ENCODE measurements around the gene STAG3. TPM values are rescaled to one million over a fixed set of nuclear protein-coding genes. Genes with fewer than 3 reads are reported as not detected.
"Not testable (repeated sequence)": the region's sequence is repeated elsewhere in the genome, so short reads cannot be mapped to it uniquely, and the experiment has no call there.

The STAG3 gene
- total and polyA plus RNA-seq, 2 of the 4 experiments (the other 2 are of a cell fraction) = 0.36 to 0.65 TPM

GRCh38 chr7:100214356-100214755 lies 36.6 kb downstream of the STAG3 start:
- H2BK120ac ChIP-seq (ENCODE audit: low read depth, low read length); H3K23ac ChIP-seq (ENCODE audit: low read depth, low read length); H3K18ac ChIP-seq (ENCODE audit: low read depth, low read length); H3K4me3 ChIP-seq (ENCODE audit: insufficient read depth, low read depth, low read length); H3K27ac ChIP-seq (ENCODE audit: insufficient read depth, low read length); intact Hi-C loops (cut with micrococcal nuclease); H3K4me2 ChIP-seq (ENCODE audit: low read depth, low read length); H3K9me3 ChIP-seq (ENCODE audit: control insufficient read depth, insufficient read depth, low read length); H3K79me1 ChIP-seq (ENCODE audit: low read depth in 1 of 2, low read length in 2 of 2); H2AFZ ChIP-seq (replicated peaks; ENCODE audit: low read length, poor library complexity); H2BK20ac ChIP-seq (ENCODE audit: low read depth, low read length); H3K14ac ChIP-seq (replicated peaks; ENCODE audit: low read depth, low read length); in situ Hi-C loops (cut with MboI; ENCODE audit: low sequenced_read_pairs); CTCF ChIA-PET; H3K4ac ChIP-seq (ENCODE audit: low read depth, low read length); BruUV-seq (replicated peaks); H4K20me1 ChIP-seq (ENCODE audit: insufficient read depth, low read length); H3K56ac ChIP-seq (ENCODE audit: extremely low read depth, insufficient read depth, low read length); H3K9me1 ChIP-seq (ENCODE audit: insufficient read depth, low read length); H2BK5ac ChIP-seq (ENCODE audit: low read depth, low read length, poor library complexity, severe bottlenecking); H3K9ac ChIP-seq (ENCODE audit: low read depth, low read length); H2AK5ac ChIP-seq (ENCODE audit: low read depth, low read length); H4K5ac ChIP-seq (ENCODE audit: low read depth, low read length); dilution Hi-C loops (cut with HindIII; ENCODE audit: low sequenced_read_pairs, unreplicated experiment); H4K8ac ChIP-seq (ENCODE audit: low read depth in 2 of 2, low read length in 2 of 2); ATAC-seq (ENCODE audit: low read depth); DNase-seq; POLR2A ChIA-PET (ENCODE audit: unreplicated experiment); H4K91ac ChIP-seq (ENCODE audit: insufficient read depth, low read depth, low read length); H2AK9ac ChIP-seq (replicated peaks; ENCODE audit: low read depth, low read length, poor library complexity); H2BK15ac ChIP-seq (ENCODE audit: low read depth, low read length); H3K36me3 ChIP-seq (ENCODE audit: control insufficient read depth, insufficient read depth, low read length); H3K27me3 ChIP-seq (ENCODE audit: control insufficient read depth, insufficient read depth, low read length); H3K4me1 ChIP-seq (ENCODE audit: control insufficient read depth, insufficient read depth, low read length): not testable (repeated sequence)
- no CpG with 5 or more reads among the region's 5 CpGs for WGBS, 2 experiments (ENCODE audit: extremely low coverage in 2 of 2, insufficient read length in 1 of 2)

All from IMR-90 (cell line).